Activated CD4-positive, alpha-beta T cell treated with anti-CD3 and anti-CD28 coated beads, Interleukin-2, amount 50 U/mL, for 24 hours (primary cell): Measurements from ENCODE around the gene PRX.
"Not testable (repeated sequence)": the region's sequence is repeated elsewhere in the genome, so short reads cannot be mapped to it uniquely, and the experiment has no call there.

Experiments used
- DNase-seq, 2 donors: peaks; one replicate each; pipeline ENCODE4 v3.0.0-alpha.2; 2020; ENCODE audit warnings: low read depth in 1 of 2, low spot score in 1 of 2

PRX gene

GRCh38 chr19:40416918-40417642 is 3.9 kb upstream of the PRX start:
- DNase-seq: no peak

GRCh38 chr19:40415768-40416167 is 2.6 kb upstream of the PRX start:
- DNase-seq: no peak

DNA sequence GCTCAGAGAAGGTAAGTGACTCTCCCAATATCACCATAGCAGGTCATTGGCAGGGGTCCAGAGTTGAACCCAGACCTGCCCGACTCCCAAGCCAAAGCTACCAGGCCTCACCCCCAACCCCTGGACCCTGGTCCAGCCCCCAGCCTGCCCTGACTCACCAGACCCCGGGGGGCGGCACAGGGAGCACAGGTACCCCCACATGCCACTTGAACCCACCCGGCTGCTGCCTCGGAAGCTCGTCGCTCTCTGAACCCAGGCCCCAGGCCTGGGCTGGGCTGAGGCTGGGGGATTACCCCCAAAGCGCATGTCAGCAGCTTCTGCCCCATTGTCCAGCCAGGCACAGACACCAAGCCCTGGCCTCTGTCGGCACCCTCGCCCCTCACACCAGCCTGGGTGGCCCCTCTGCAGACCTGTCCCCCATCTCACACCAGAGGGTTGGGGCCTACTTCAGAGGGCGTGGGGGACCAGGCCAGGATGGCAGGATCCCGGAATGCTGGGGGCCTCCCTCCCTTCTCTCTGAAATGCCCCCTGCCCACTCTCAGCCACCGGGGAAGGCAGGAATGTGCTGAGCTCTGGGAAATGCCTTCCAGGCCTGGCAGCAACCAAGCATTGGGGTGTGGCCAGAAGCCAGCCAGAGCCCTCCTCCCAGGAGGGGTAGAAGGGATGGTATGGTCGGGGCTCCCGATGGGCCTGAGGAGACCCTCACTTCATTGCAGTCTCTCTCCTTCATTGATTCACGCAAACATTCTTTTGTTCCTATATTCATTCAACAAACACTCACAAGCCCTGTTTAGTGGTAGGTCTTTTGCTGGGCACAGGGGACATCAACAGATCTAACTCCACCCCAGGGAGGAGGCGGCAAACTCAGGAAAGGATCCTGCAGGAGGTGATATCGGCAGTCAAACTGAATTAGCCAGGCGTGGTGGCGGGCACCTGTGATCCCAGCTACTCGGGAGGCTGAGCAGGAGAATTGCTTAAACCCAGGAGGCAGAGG is 1.7 kb upstream of the PRX start:
- no peak for DNase-seq

GRCh38 chr19:40412866-40413265 is 312 bp downstream of the PRX start:
- DNase-seq: no peak

DNA sequence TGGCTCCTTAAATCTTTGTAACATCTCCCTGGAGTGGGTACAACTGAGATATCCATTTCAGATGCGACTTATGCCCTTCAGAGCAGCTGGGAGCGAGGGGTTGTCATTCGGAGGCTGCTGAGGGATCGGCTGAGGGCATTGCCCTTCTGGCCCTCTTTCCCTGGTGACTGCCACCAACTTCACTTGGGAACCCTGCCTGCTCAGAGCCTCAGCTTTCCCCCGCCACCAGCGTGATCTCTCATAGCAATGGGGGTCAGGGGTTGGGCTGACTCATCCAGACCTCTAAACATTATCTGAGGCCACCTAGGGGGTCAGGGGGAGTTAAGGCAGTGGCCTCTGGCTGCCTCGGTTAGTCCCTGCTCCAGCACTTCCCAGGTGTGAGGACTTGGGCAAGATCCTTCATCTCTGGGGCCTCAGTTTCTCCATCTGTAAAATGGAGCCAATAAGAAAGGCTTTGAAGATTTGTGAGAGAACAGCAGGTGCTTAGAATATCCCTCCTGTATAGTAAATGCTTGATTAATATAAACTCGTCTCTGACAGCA is 1.1 kb downstream of the PRX start:
- no peak for DNase-seq

GRCh38 chr19:40411125-40411842 is 1.9 kb downstream of the PRX start:
- no peak for DNase-seq

DNA sequence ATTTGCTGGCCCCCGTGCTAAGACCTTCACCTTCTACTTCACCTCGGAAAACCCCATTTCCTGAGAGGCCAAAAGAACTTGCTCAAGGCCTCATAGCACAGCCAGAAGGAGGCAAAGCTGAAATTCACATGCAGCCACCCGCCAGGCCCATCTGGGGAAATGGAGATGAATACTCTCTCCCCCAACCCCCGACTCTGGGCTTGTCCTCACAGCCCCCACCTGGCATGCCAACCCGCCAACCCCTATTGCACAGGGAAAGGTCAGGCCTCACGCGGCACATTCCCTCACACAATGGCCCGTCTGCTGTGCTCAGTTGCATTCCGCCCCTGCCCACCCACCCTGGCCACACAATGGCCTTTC is 3.2 kb downstream of the PRX start:
- no peak for DNase-seq

DNA sequence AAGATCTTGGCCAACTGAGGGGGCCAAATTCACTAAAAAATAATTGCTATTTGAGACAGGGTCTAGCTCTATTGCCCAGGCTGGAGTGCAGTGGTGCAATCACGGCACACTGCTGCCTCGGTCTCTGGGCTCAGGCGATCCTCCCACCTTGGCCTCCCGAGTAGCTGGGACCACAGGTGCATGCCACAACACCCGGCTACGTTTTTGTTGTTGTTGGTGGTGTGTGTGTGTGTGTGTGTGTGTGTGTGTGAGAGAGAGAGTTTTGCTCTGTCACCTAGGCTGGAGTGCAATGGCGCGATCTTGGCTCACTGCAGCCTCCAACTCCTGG is 4.6 kb downstream of the PRX start:
- not testable (repeated sequence) for DNase-seq

DNA sequence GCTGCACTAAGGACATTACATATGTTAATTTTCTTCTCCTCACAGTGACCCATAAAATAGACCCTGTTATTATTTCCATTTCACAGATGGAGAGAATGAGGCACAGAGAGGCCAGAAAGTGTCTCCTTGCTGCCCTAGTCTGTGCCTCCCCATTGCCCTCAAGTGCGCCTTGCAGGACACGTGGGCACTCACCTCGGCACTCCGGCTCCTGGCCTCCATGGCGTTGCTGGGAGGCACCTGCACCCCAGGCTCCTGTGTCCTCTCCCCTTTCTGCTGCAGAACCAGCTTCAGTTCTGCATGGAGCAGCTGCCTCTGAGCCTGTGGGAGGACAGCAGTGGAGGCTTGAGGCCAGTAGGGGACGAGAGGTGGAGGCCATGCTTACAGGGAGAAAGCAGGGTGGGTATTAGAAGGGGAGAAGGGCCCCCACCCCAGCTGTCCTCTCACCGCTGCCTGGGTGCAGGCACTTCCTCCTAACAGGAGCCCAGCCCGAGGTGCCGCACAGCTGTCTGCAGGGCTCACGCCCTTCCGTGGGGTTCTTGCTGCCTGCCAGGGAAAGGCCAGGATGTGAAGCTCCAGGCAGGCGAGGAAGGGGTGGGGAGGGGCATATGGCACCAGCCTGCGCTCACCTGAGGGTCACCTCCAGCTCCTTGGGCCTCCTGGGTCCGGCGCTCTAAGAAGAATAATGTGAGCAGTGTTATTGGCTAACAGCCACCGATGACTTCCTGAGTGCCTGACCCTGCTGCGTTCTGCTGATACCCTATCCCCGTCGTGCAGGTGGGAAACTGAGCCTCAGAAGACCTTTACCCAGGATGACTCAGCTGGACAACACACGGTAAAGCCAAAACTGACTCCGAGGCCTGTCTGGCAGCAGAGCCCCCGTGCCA is 5.2 kb downstream of the PRX start:
- no peak for DNase-seq

DNA sequence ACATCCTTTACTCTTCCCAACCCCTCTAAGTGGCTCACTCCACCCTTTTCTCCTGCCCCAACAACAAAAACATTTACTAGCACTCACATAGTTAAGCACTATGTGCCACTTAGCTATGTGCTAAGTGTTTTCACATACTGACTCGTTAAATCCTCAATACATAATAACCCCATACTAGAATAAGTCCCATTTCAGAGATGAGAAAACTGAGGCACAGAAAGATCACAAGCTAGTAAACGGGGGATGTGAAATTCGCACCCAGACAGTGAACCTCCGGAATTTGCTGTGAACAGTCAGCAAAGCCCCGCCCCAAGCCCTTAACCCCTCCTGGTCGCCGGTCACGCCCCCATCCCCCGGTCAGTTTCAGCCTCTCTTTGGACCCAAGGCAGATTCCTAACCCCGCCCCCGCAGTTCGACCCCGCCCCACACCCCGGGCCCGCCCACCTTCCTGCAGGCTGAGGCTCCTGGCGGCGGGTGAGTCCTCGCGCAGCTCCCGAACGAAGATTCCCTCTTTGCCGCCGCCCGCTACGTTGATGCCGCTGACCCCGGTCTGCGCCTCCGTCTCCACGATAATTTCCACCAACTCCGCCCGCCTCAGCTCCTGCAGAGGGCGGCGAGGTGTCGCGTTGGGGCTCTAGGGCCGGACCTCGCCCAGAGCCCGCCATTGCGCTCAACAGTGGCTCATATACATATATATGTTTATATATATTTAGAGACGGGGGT is 9.8 kb downstream of the PRX start:
- DNase-seq: peak; percentile 49 to 64

DNA sequence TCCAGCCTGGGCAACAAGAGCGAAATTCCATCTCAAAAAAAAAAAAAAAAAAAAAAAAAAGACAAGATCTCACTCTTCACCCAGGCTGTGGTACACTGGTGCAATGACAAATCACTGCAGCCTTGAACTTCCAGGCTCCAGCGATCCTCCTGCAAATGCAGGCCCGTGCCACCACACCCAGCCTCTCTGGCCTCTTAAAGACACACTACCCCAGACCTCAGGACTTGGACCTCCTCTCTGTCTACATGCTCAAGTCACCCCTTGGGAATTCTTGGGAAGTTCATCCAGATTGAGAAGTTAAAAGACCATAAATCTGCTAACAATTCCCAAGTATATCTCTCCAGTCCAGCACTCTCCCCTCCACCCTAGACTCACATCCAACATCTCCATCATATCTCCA is 12.6 kb downstream of the PRX start:
- DNase-seq: no peak

DNA sequence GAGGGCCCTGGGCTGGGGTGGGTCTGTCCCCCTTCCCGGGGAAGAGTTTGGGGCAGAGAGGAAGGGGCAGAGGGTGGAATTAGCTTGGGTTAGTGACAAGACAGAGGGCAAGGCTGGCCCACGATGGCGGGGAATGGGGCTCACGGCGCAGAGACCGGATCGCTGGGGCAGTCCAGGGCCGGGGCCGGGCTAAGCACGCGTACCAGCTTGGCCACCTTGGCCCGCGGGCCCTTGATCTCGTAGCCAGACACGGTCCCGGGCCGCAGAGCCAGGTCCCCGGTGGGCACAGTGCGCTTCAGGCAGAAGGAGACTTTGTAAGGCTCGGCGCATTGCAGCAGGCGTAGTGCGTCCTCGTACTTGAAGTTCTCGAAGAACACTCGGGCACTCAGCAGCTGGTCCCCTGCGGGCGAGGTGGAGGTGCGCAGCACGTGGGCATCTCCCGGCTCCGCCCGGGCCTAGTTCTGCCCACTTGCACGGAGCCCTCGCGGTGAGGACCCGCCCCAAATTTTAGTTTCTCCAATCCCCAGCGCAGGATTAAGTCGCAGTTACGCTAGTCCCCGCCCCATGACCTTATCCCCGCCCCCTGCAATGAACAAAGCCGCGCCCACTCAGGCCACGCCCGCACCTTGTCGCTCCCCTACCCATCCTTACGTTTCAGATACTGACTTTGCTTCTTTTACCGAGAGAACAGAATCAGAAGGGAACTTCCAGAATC is 14.6 kb downstream of the PRX start:
- DNase-seq: peak; percentile 23 to 58

DNA sequence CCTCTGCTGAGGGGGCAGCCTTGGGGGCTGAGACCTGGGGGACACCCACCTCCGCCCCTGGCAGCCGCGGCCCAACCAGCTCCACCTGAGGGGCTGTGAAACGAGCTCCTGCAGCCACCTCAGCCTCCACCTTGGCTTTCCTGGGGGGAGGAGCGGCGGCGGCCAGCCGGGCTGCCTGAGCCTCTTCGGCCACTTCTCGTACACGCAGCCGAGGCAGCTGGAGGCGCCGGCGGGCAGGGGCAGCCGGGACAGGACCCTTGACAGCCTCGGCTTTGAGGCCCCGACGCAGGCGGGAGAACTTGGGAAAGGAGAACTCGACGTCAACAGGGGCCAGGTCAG is 15.6 kb downstream of the PRX start:
- DNase-seq: no peak

DNA sequence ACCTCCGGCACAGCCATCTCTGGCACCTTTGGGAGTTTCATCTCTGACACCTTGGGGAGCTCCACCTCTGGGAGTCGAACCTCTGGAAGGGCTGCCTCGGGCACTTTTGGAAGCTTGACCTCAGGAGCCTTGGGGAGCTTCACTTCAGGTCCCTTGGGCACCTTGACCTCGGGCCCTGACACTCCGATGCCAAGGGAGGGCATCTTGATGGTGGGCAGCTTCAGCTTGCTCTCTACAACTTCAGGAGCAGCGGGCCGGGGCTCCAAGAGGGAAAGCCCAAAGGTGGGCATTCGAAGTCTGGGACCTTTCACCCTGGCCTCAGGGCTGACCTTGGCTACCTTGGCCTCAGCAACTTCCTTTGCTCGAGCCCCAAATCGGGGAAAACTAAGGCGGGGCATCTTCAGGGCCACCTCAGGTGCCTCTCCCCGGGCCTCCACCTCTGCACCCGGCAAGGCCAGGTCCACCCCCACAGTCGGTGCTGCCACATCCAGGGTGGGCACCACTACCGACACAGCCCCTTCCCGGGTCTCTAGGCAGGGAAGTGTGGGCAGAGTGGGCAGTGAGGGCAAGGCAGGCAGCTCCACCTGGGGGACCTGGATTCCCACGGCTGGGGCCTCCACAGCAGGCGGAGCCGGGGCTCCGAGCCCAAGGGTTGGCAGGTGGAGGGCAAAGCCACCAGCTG is 16.2 kb downstream of the PRX start:
- no peak for DNase-seq

- no peak for DNase-seq
Observed at GRCh38 chr19:40395956-40396355, 17.2 kb downstream of the PRX start.

DNA sequence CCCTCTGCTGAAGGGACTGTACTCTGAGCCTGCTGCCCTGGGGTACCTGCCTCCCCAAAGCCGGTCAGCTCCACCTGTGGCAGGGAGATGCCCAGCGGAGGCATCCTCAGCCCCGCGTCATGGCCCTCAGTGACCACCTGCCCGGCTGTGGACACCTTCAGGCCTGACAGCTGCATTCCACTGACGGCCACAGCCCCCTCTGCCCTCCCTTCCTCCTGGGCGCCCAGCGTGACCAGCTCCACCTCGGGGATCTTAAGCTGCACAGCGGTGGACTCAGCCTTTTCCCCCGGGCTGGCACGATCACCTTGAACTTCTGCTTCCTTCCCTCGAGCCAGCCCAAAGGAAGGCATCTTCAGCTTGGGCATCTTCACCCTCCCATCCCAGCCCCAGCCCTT is 18.4 kb downstream of the PRX start:
- DNase-seq: no peak

- no peak for DNase-seq
Observed at GRCh38 chr19:40393894-40394815, 19.0 kb downstream of the PRX start.
